ENCODE data around the gene DUSP1.

- TF ChIP-seq CTCF (IDR thresholded peaks at IDR 0.05) (no peak), POLR2A (IDR thresholded peaks at IDR 0.05) (no peak)
These were observed 38.7 kb downstream of the DUSP1 start for GRCh38 chr5:172732201-172732865.

Measured in body of pancreas (tissue), 4 donors.